Right atrium auricular region (tissue), 2 donors: ENCODE results near the gene ZAR1L. TPM values are rescaled to one million over a fixed set of nuclear protein-coding genes. Genes with fewer than 3 reads are reported as not detected.

Experiments
- DNase-seq: peaks from one replicate; pipeline ENCODE4 v3.0.0-alpha.2; 2019; ENCODE audit warnings: low spot score
- H3K27ac ChIP-seq, 2 donors: fragments of 200-600 bp; sonication (generic); 1 replicate in 1 of 2; 2 replicates in 1 of 2; pipeline ENCODE4 v1.5.1; 2016 to 2019
- H3K27me3 ChIP-seq, 2 donors: fragments of 200-600 bp; sonication (generic); one replicate each; pipeline versions ENCODE4 v1.5.1 to v1.6.0; 2017 to 2019
- H3K36me3 ChIP-seq: fragments of 200-600 bp; sonication (generic); one replicate; pipeline ENCODE4 v1.5.1; 2016
- H3K4me1 ChIP-seq, 2 donors: fragments of 200-600 bp; sonication (generic); one replicate each; pipeline versions ENCODE4 v1.5.1 to v1.6.0; 2017 to 2019
- H3K4me3 ChIP-seq, 2 donors: fragments of 200-600 bp; sonication (generic); 1 replicate in 1 of 2; 2 replicates in 1 of 2; pipeline ENCODE4 v1.5.1; 2017 to 2019; ENCODE audit warnings: mild to moderate bottlenecking in 1 of 2, moderate library complexity in 1 of 2
- H3K9me3 ChIP-seq, 2 donors: fragments of 200-600 bp; sonication (generic); one replicate each; pipeline ENCODE4 v1.5.1; 2019
- CTCF ChIP-seq, 2 donors: fragments of 200-600 bp; sonication (generic); IDR thresholded peaks; one replicate each; pipeline ENCODE4 v1.5.1; 2019; ENCODE audit warnings: antibody characterized with exemption in 2 of 2
- total RNA-seq, 2 donors: library from RNA; depleted of rRNA; stranded (reverse); fragments of >200 nt; gene quantifications; one replicate each; pipeline ENCODE4 v1.1.0, GENCODE V29; 2016

Gene ZAR1L
- total RNA-seq, 2 donors from 2014 or later: not detected

DNA sequence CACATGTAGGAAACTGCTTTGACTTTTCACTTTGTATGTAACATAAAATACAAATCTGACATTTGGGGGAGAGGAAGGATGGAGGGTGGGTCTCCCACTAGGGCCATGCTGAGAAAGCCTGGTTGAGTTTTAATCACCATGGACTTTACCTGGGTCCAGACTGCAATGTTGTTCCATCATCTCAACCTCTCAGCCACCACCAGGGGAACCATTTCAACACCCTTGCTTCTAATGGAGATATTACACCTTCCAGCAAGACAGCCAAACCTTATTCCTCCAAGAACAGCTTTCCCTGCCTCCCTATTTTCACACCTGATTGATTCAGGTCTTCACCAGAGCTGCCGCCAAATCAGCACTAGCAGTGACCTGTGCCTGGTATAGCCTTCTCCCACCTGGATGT, 56.0 kb downstream of the ZAR1L start:
- Histone ChIP-seq H3K4me3 (no peak overlapping the region), H3K27me3 (no peaks in the 10 kb centered on the region), H3K36me3 (peaks cover 4% of the 10 kb centered on the region), H3K4me1 (peaks cover 0 to 60% of the 10 kb centered on the region in 2 donors), H3K27ac (peak overlapping the region in 1 of 2 donors; percentile 86), H3K9me3 (no peaks in the 10 kb centered on the region)
- DNase-seq: no peak
- TF ChIP-seq CTCF (IDR thresholded peaks at IDR 0.05): peak in 1 of 2 donors; percentile 37

- Histone ChIP-seq H3K9me3 (no peaks in the 10 kb centered on the region), H3K27me3 (no peaks in the 10 kb centered on the region), H3K4me1 (peaks cover 0 to 64% of the 10 kb centered on the region in 2 donors), H3K4me3 (no peak overlapping the region), H3K36me3 (peaks cover 4% of the 10 kb centered on the region), H3K27ac (peak overlapping the region in 1 of 2 donors; percentile 87)
- DNase-seq: no peak
- TF ChIP-seq CTCF (IDR thresholded peaks at IDR 0.05): no peak
Measured at GRCh38 chr13:32257649-32258048, 57.5 kb downstream of the ZAR1L start.

DNA sequence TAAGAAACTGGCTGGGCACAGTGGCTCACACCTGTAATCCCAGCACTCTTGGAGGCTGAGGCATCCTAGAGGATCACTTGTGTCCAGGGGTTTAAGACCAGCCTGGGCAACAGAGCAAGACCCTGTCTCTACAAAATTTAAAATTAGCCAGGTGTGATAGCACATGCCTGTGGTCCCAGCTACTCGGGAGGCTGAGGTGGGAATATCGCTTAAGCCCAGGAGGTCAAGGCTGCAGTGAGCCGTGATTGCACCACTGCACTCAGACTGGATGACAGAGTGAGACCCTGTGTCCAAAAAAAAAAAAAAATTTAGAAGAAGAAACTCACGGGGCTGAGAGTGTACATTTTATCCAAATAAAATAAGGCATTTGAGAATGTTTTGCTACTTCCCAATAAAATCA, 58.9 kb downstream of the ZAR1L start:
- no peak for TF ChIP-seq CTCF (IDR thresholded peaks at IDR 0.05)
- no peak for DNase-seq
- peaks cover 4% of the 10 kb centered on the region for H3K36me3 ChIP-seq
- no peaks in the 10 kb centered on the region for H3K27me3 ChIP-seq
- peak overlapping the region; percentile 79 to 87 for H3K27ac ChIP-seq
- peak overlapping the region in 1 of 2 donors; percentile 38 for H3K4me3 ChIP-seq
- no peaks in the 10 kb centered on the region for H3K9me3 ChIP-seq
- peaks cover 0 to 53% of the 10 kb centered on the region in 2 donors for H3K4me1 ChIP-seq

DNA sequence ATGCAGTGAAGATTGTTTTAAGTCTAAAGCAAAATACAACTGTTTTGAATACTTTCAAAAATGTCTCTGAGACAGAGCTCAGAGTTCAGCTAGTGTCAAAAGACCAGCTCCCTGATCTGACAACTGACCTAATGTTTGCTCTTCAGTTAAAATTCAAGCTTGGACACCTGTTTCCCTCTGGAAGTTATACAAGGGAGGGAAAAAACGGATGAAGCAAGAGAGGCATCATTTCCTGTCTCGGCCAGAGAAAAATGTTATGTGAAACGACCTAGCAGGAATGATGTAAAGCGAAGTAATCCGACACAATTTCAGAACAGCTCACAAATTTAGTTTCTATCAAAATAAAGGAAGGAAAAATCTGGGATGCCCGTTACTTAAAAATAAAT, 59.4 kb downstream of the ZAR1L start:
- H3K4me1 ChIP-seq: peaks cover 0 to 48% of the 10 kb centered on the region in 2 donors
- H3K27ac ChIP-seq: peak overlapping the region; percentile 79 to 87
- peaks cover 4% of the 10 kb centered on the region for H3K36me3 ChIP-seq
- H3K9me3 ChIP-seq: no peaks in the 10 kb centered on the region
- no peaks in the 10 kb centered on the region for H3K27me3 ChIP-seq
- no peak for TF ChIP-seq CTCF (IDR thresholded peaks at IDR 0.05)
- no peak for DNase-seq
- peak overlapping the region; percentile 11 to 38 for H3K4me3 ChIP-seq

DNA sequence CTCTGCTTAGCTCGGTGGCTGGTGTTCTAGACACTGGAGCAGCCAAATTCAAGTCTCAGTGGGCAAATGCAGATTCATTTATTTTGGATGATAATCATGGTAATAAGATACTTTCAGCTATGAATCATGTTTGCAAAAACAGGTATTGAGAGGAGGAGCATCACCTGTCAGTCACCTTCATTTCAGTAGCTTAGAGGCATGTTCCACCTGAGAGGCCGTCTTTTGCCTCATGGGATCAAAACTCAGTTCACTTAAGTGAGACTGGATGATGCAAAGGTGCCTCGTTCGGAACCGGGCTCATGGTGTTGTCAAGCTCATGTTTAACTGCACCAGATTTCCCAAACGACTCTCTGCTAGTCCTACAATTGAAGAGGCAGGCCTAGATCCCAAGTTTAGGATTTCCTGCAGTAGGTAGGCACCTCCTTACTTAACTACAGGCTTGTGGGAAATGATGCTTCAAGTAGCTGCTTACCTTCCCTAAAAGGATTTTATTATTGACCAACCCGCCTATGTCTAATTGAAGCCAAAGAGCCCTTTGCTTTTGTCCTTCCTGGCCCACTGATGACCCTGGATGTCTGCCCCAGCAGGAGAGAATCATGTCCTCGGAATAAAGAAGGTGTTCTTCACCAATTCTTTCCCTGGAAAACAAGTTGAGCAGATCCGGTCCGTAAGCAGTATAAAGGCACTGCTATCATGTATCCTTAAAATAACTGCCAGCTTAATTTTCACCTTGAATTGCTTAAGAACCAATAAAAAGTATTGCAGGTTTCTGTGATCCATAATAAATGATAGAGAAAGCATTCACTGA, 60.0 kb downstream of the ZAR1L start:
- Histone ChIP-seq H3K4me1 (peaks cover 0 to 42% of the 10 kb centered on the region in 2 donors), H3K27ac (peak overlapping the region; percentile 79 to 87), H3K36me3 (peaks cover 4% of the 10 kb centered on the region), H3K27me3 (no peaks in the 10 kb centered on the region), H3K4me3 (peak overlapping the region; percentile 11 to 38), H3K9me3 (no peaks in the 10 kb centered on the region)
- no peak for DNase-seq
- no peak for TF ChIP-seq CTCF (IDR thresholded peaks at IDR 0.05)
